Central memory CD8-positive, alpha-beta T cell (primary cell): ENCODE measurements around the gene PLA2G4F.

Experiments
- ATAC-seq: fragments of 150-1000 bp; cut with Tn5 transposase; replicated peaks from 2 replicates; pipeline ENCODE4 v1.10.0; 2022; ENCODE audit warnings: mild to moderate bottlenecking, moderate FRiP score, moderate number of reproducible peaks; ENCODE audit not compliant: poor library complexity, severe bottlenecking; ENCODE audit errors: extremely low read depth
- DNase-seq, 2 donors: peaks; one replicate each; pipeline ENCODE4 v3.0.0; 2021; ENCODE audit warnings: low spot score in 2 of 2
- H3K27ac Mint-ChIP-seq: one replicate; pipeline ENCODE4 v1.8.0; 2022; ENCODE audit warnings: low read depth, mild to moderate bottlenecking, moderate library complexity, mixed read lengths
- H3K27me3 Mint-ChIP-seq: one replicate; pipeline ENCODE4 v1.8.0; 2022; ENCODE audit warnings: mixed read lengths
- H3K36me3 Mint-ChIP-seq: one replicate; pipeline ENCODE4 v1.8.0; 2022; ENCODE audit warnings: mild to moderate bottlenecking, moderate library complexity, mixed read lengths; ENCODE audit not compliant: insufficient read depth
- H3K4me1 Mint-ChIP-seq: one replicate; pipeline ENCODE4 v1.8.0; 2022; ENCODE audit warnings: mixed read lengths
- H3K4me3 Mint-ChIP-seq: one replicate; pipeline ENCODE4 v1.8.0; 2022; ENCODE audit warnings: mild to moderate bottlenecking, moderate library complexity, mixed read lengths
- H3K9me3 Mint-ChIP-seq: one replicate; pipeline ENCODE4 v1.8.0; 2022; ENCODE audit warnings: mixed read lengths

Gene PLA2G4F

GRCh38 chr15:42108189-42108588 is 48.2 kb downstream of the PLA2G4F start:
- no peak for DNase-seq
- peaks cover 7% of the 10 kb centered on the region for H3K4me1 Mint-ChIP-seq

GRCh38 chr15:42107473-42107872 is 49.0 kb downstream of the PLA2G4F start:
- DNase-seq (no peak), ATAC-seq (no peak)
- peaks cover 7% of the 10 kb centered on the region for H3K4me1 Mint-ChIP-seq
- peaks cover 2% of the 10 kb centered on the region for H3K36me3 Mint-ChIP-seq
- H3K27me3 Mint-ChIP-seq, result peaks cover 68% of the 10 kb centered on the region
- no peak overlapping the region for H3K4me3 Mint-ChIP-seq
- no peak overlapping the region for H3K27ac Mint-ChIP-seq
- no peaks in the 10 kb centered on the region for H3K9me3 Mint-ChIP-seq

More at GRCh38 chr15:42108189-42108588, 48.2 kb downstream of the PLA2G4F start:
- H3K4me3 Mint-ChIP-seq, result no peak overlapping the region
- no peaks in the 10 kb centered on the region for H3K9me3 Mint-ChIP-seq
- no peak overlapping the region for H3K27ac Mint-ChIP-seq
- ATAC-seq, result no peak
- H3K36me3 Mint-ChIP-seq, result peaks cover 4% of the 10 kb centered on the region
- peaks cover 68% of the 10 kb centered on the region for H3K27me3 Mint-ChIP-seq

- Mint-ChIP-seq H3K4me3 (no peak overlapping the region), H3K4me1 (peaks cover 7% of the 10 kb centered on the region), H3K27ac (no peak overlapping the region), H3K36me3 (peaks cover 2% of the 10 kb centered on the region), H3K27me3 (peaks cover 66% of the 10 kb centered on the region), H3K9me3 (no peaks in the 10 kb centered on the region)
- ATAC-seq (no peak), DNase-seq (no peak)
Measured at GRCh38 chr15:42106288-42106687, 50.1 kb downstream of the PLA2G4F start.

- H3K27me3 Mint-ChIP-seq, result peaks cover 46% of the 10 kb centered on the region
- no peak overlapping the region for H3K27ac Mint-ChIP-seq
- no peak overlapping the region for H3K4me3 Mint-ChIP-seq
- no peaks in the 10 kb centered on the region for H3K9me3 Mint-ChIP-seq
- peaks cover 7% of the 10 kb centered on the region for H3K4me1 Mint-ChIP-seq
- DNase-seq (no peak), ATAC-seq (no peak)
- H3K36me3 Mint-ChIP-seq, result peaks cover 2% of the 10 kb centered on the region
Measured at GRCh38 chr15:42104095-42104891, 52.1 kb downstream of the PLA2G4F start.

GRCh38 chr15:42102646-42103235 is 53.7 kb downstream of the PLA2G4F start:
- Mint-ChIP-seq H3K36me3 (peaks cover 2% of the 10 kb centered on the region), H3K9me3 (no peaks in the 10 kb centered on the region), H3K27me3 (peaks cover 46% of the 10 kb centered on the region), H3K4me1 (peaks cover 6% of the 10 kb centered on the region), H3K27ac (no peak overlapping the region), H3K4me3 (no peak overlapping the region)
- ATAC-seq (no peak), DNase-seq (no peak)

GRCh38 chr15:42101861-42102260 is 54.6 kb downstream of the PLA2G4F start:
- DNase-seq, result no peak
- no peak overlapping the region for H3K4me3 Mint-ChIP-seq
- ATAC-seq, result no peak
- H3K4me1 Mint-ChIP-seq, result no peaks in the 10 kb centered on the region
- H3K36me3 Mint-ChIP-seq, result peaks cover 2% of the 10 kb centered on the region
- H3K27me3 Mint-ChIP-seq, result peaks cover 46% of the 10 kb centered on the region
- H3K27ac Mint-ChIP-seq, result no peak overlapping the region
- H3K9me3 Mint-ChIP-seq, result no peaks in the 10 kb centered on the region

- no peak overlapping the region for H3K27ac Mint-ChIP-seq
- no peak overlapping the region for H3K4me3 Mint-ChIP-seq
- ATAC-seq (no peak), DNase-seq (no peak)
- peaks cover 37% of the 10 kb centered on the region for H3K27me3 Mint-ChIP-seq
- H3K4me1 Mint-ChIP-seq, result no peaks in the 10 kb centered on the region
- no peaks in the 10 kb centered on the region for H3K9me3 Mint-ChIP-seq
- H3K36me3 Mint-ChIP-seq, result peaks cover 2% of the 10 kb centered on the region
Measured at GRCh38 chr15:42100021-42100800, 56.2 kb downstream of the PLA2G4F start.

GRCh38 chr15:42097018-42097417 is 59.4 kb downstream of the PLA2G4F start:
- H3K27me3 Mint-ChIP-seq, result peaks cover 38% of the 10 kb centered on the region
- no peaks in the 10 kb centered on the region for H3K9me3 Mint-ChIP-seq

GRCh38 chr15:42094512-42094963 is 61.9 kb downstream of the PLA2G4F start, which contains the start of gene PLA2G4D:
PLA2G4D (minus strand) TSS chr15:42094562; CDS start chr15:42094459, 103 bp downstream.
- no peak for ATAC-seq
- Mint-ChIP-seq H3K36me3 (no peaks in the 10 kb centered on the region), H3K27me3 (peaks cover 52% of the 10 kb centered on the region), H3K9me3 (no peaks in the 10 kb centered on the region), H3K27ac (no peak within 1 kb of the TSS), H3K4me3 (no peak within 1 kb of the TSS), H3K4me1 (no peaks in the 10 kb centered on the region)
- DNase-seq, result no peak

More at GRCh38 chr15:42097018-42097417, 59.4 kb downstream of the PLA2G4F start:
- H3K27ac Mint-ChIP-seq, result no peak overlapping the region
- no peak for ATAC-seq
- no peak for DNase-seq
- H3K4me3 Mint-ChIP-seq, result no peak overlapping the region
- no peaks in the 10 kb centered on the region for H3K36me3 Mint-ChIP-seq
- H3K4me1 Mint-ChIP-seq, result no peaks in the 10 kb centered on the region

GRCh38 chr15:42093966-42094365 is 62.5 kb downstream of the PLA2G4F start:
- no peak for ATAC-seq
- H3K9me3 Mint-ChIP-seq, result no peaks in the 10 kb centered on the region
- DNase-seq, result no peak

GRCh38 chr15:42092398-42093318 is 63.8 kb downstream of the PLA2G4F start:
- Mint-ChIP-seq H3K9me3 (no peaks in the 10 kb centered on the region), H3K27me3 (peaks cover 56% of the 10 kb centered on the region), H3K4me3 (no peak overlapping the region), H3K4me1 (no peaks in the 10 kb centered on the region), H3K27ac (no peak overlapping the region), H3K36me3 (no peaks in the 10 kb centered on the region)
- ATAC-seq, result no peak
- no peak for DNase-seq

More at GRCh38 chr15:42093966-42094365, 62.5 kb downstream of the PLA2G4F start:
- H3K4me1 Mint-ChIP-seq, result no peaks in the 10 kb centered on the region
- H3K27ac Mint-ChIP-seq, result no peak overlapping the region
- no peaks in the 10 kb centered on the region for H3K36me3 Mint-ChIP-seq
- H3K27me3 Mint-ChIP-seq, result peaks cover 56% of the 10 kb centered on the region
- no peak overlapping the region for H3K4me3 Mint-ChIP-seq
